Cardiac septum (tissue), 1 donor: ENCODE data around the gene GPRASP1. TPM values are rescaled to one million over a fixed set of nuclear protein-coding genes. Genes with fewer than 3 reads are reported as not detected.
"Not testable (repeated sequence)": the region's sequence is repeated elsewhere in the genome, so short reads cannot be mapped to it uniquely, and the experiment has no call there.

ENCODE experiments used
- DNase-seq: peaks from one replicate; pipeline ENCODE4 v3.0.0-alpha.2; 2020; ENCODE audit warnings: low spot score
- intact Hi-C: fragments of 100-400 bp; cut with DNase I; formaldehyde crosslinking; loops from one replicate; pipeline ENCODE4 v1.14.0; 2022
- long read RNA-seq: library from polyadenylated mRNA; unstranded; transcript quantifications from one replicate; pipeline ENCODE4 v2.0.0, GENCODE V29; 2021
- total RNA-seq: library from RNA; stranded (reverse); fragmentation: NEBNext Ultra II Directional; extraction: Animal tissue kit (Norgen Biotek cat#: 25700); gene quantifications from one replicate; pipeline ENCODE4 v1.2.1, GENCODE V29; 2021
- donor health status: DM: no; HTN: no; CAD: no.

The GPRASP1 gene, protein sequence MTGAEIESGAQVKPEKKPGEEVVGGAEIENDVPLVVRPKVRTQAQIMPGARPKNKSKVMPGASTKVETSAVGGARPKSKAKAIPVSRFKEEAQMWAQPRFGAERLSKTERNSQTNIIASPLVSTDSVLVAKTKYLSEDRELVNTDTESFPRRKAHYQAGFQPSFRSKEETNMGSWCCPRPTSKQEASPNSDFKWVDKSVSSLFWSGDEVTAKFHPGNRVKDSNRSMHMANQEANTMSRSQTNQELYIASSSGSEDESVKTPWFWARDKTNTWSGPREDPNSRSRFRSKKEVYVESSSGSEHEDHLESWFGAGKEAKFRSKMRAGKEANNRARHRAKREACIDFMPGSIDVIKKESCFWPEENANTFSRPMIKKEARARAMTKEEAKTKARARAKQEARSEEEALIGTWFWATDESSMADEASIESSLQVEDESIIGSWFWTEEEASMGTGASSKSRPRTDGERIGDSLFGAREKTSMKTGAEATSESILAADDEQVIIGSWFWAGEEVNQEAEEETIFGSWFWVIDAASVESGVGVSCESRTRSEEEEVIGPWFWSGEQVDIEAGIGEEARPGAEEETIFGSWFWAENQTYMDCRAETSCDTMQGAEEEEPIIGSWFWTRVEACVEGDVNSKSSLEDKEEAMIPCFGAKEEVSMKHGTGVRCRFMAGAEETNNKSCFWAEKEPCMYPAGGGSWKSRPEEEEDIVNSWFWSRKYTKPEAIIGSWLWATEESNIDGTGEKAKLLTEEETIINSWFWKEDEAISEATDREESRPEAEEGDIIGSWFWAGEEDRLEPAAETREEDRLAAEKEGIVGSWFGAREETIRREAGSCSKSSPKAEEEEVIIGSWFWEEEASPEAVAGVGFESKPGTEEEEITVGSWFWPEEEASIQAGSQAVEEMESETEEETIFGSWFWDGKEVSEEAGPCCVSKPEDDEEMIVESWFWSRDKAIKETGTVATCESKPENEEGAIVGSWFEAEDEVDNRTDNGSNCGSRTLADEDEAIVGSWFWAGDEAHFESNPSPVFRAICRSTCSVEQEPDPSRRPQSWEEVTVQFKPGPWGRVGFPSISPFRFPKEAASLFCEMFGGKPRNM (N-terminal part only)
- total RNA-seq = 8.2 TPM
- long read RNA-seq, full-length matches to known transcripts = 2 of 8 reads
- long read RNA-seq, partial matches to known transcripts = 1 of 8 reads
- long read RNA-seq, other reads (novel, unspliced or antisense) = 5 of 8 reads

- peak; percentile 82 for DNase-seq
- intact Hi-C loops = loop anchor here (5.0 kb wide), 1 partner anchor 61 kb away; the partner anchor contains the start of gene GPRASP2
Measured at GRCh38 chrX:102651242-102652011, at the start of gene GPRASP1. GPRASP1 (plus strand) TSS chrX:102651483; CDS start chrX:102653914, 2,431 bp downstream.

DNA sequence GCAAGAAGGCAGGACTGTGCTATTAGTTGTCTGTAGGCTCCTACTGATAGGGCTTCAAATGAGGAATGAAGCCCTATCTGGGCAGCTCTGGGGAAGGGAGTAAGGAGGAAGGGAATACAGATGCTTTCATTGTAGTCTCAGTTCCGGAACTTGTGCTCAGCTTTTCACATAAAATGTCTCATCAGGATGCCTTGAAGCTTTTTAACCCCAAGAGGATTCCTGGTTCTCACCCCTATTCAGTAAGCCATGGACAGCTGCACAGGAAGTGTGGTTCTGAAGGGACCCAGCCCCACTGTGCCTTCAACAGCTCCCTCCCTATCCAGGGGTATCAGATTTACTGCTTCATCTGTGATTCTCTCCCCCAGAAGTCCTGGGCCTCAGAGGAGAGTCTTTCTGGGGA, 47.0 kb upstream of the GPRASP1 start:
- intact Hi-C loops = no loop called here
- DNase-seq = no peak

- intact Hi-C loops = no loop called here
- DNase-seq = no peak
Measured at GRCh38 chrX:102606115-102606514, 45.2 kb upstream of the GPRASP1 start.

- intact Hi-C loops = no loop called here
- DNase-seq = no peak
Measured at GRCh38 chrX:102610905-102611304, 40.4 kb upstream of the GPRASP1 start.

DNA sequence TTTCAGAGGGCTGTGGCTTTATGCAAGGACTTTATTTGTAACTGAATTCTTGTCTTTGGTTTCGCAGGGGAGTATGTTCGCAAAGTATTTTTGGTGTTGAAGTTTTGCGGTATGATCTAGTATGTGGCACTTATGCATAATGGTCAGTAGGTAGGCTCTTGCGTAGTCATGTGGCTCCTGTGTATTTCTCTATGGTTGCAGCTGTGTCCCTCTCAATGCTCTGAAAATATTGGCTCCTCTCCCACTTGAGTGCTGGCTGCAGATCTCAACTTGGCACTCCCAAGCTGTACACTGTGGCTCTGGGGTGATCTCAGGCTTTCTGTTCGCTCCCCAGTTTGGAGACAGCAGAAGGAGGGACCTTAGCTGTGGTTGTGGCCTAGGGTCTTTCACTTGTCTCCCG, 27.2 kb upstream of the GPRASP1 start:
- DNase-seq = no peak
- intact Hi-C loops = no loop called here

DNA sequence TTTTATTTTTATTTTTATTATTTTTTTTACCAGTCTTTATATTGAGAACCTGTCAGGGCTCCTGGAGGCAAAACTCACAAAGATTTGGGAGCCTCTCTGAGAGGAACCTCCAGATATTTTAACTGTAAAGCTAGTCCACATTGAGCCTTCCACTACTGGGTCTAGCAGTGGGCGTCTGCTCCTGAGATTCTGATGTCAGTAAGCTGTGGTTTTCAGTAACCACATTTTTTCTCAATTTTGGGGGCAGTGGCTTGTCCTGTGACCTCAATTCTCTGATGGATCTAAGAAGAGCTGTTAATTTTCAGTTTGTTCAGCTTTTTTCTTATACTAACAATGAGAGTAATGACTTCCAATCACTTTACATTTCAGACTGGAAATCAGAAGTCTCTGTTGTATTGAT, 23.6 kb upstream of the GPRASP1 start:
- no peak for DNase-seq
- intact Hi-C loops = no loop called here

- DNase-seq = no peak
- intact Hi-C loops = no loop called here
Measured at GRCh38 chrX:102637561-102637960, 13.7 kb upstream of the GPRASP1 start.

DNA sequence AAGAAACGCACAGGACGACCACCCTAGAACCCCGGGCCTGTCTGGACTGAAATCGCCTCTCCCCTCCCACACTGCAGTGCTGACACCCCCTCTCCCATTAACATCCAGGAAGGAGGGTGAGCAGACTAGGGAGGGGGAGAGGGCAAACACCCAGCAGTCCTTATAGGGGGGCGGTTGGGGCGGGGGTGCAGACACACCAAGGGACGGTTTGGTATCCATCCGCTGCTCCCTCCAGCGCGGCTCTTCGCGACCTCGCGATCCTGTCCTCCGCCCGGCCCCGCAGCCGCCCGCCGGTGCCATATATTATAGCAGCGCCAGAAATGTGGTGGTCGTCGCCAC, 411 bp upstream of the GPRASP1 start:
- intact Hi-C loops = loop anchor here (5.0 kb wide), 1 partner anchor 61 kb away; the partner anchor contains the start of gene GPRASP2

GRCh38 chrX:102652031-102652688, 877 bp downstream of the GPRASP1 start:
- intact Hi-C loops = loop anchor here (5.0 kb wide), 1 partner anchor 60 kb away; the partner anchor contains the start of gene GPRASP2
- no peak for DNase-seq

More for the DNA sequence above, 411 bp upstream of the GPRASP1 start:
- DNase-seq = no peak

DNA sequence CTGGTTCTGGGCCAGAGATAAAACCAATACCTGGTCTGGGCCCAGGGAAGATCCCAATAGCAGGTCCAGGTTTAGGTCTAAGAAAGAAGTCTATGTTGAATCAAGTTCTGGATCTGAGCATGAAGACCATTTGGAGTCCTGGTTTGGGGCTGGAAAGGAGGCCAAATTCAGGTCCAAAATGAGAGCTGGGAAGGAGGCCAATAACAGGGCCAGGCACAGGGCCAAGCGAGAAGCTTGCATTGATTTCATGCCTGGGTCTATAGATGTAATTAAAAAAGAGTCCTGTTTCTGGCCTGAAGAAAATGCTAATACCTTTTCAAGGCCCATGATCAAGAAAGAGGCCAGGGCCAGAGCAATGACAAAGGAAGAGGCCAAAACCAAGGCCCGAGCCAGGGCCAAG, 3.4 kb downstream of the GPRASP1 start:
- DNase-seq = no peak
- intact Hi-C loops = loop anchor here (5.0 kb wide), 1 partner anchor 58 kb away; the partner anchor contains the start of gene GPRASP2

DNA sequence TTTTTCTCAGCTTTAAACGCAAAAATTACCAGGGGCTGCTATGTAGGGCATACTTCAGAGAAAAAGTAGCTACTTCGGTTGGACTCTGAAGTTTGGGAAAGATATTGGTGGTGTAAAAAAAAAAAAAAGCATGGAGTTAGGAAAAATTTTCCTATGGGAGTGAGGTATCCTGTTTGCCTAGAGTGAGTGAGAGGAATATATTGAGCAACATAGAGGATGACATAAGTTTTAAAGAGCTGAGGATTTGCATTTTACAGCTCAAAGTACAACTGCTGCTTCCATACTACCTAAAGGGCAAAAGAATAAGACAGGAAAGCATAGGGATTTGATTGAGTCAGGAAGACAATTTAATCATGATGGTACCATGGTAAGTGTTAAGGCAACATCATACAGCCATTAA, 7.3 kb downstream of the GPRASP1 start:
- intact Hi-C loops = no loop called here
- DNase-seq = no peak

- DNase-seq = peak; percentile 93
- intact Hi-C loops = no loop called here
Measured at GRCh38 chrX:102659790-102660757, 8.8 kb downstream of the GPRASP1 start.

DNA sequence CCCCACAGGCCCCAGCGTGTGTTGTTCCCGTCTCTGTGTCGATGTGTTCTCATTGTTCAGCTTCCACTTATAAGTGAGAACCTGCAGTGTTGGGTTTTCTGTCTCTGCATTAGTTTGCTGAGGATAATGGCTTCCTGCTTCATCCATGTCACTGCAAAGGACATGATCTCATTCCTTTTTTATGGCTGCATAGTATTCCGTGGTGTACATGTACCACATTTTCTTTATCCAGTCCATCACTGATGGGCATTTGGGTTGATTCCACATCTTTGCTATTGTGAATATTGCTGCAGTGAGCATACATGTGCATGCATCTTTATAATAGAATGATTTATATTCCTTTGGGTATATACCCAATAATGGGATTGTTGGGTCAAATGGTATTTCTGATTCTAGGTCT, 12.5 kb downstream of the GPRASP1 start:
- intact Hi-C loops, DNase-seq: not testable (repeated sequence)

DNA sequence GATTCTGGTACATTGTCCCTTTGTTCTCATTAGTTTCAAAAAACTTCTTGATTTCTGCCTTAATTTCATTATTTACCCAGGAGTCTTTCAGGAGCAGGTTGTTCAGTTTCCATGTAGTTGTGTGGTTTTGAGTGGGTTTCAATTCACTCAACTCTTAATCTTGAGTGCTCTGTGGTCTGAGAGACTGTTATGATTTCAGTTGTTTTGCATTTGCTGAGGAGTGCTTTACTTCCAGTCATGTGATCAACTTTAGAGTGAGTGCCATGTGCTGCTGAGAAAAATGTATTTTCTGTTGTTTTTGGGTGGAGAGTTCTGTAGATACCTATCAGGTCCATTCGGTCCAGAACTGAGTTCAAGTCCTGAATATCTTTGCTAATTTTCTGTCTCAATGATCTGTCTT, 15.8 kb downstream of the GPRASP1 start:
- intact Hi-C loops, DNase-seq: not testable (repeated sequence)

- DNase-seq = no peak
Measured at GRCh38 chrX:102669526-102669925, 18.2 kb downstream of the GPRASP1 start.

GRCh38 chrX:102672856-102673255, 21.6 kb downstream of the GPRASP1 start:
- intact Hi-C loops = no loop called here
- DNase-seq = no peak

More at GRCh38 chrX:102669526-102669925, 18.2 kb downstream of the GPRASP1 start:
- intact Hi-C loops = no loop called here

GRCh38 chrX:102677479-102677878, 26.2 kb downstream of the GPRASP1 start:
- not testable (repeated sequence) for DNase-seq

More at GRCh38 chrX:102677479-102677878, 26.2 kb downstream of the GPRASP1 start:
- intact Hi-C loops = not testable (repeated sequence)
